HFFc6 (cell line): Measurements from ENCODE around the gene SNRPD1. TPM values are rescaled to one million over a fixed set of nuclear protein-coding genes. Genes with fewer than 3 reads are reported as not detected.
A peak's percentile ranks its signal among the peaks of the same experiment; 100 is the strongest.
"Not testable (repeated sequence)": the region's sequence is repeated elsewhere in the genome, so short reads cannot be mapped to it uniquely, and the experiment has no call there.

Source experiments
- DNase-seq: peaks from one replicate; pipeline ENCODE4 v3.0.0-alpha.2; 2018
- H3K27ac Mint-ChIP-seq: 2 replicates; pipeline ENCODE4 v1.8.0; 2020; ENCODE audit warnings: mild to moderate bottlenecking, mixed read lengths
- H3K27me3 Mint-ChIP-seq: 2 replicates; pipeline ENCODE4 v1.8.0; 2021; ENCODE audit warnings: mild to moderate bottlenecking, moderate library complexity, mixed read lengths; ENCODE audit not compliant: insufficient read depth
- H3K36me3 Mint-ChIP-seq: 2 replicates; pipeline ENCODE4 v1.8.0; 2021; ENCODE audit warnings: low read depth, mixed read lengths
- H3K4me1 Mint-ChIP-seq: 2 replicates; pipeline ENCODE4 v1.8.0; 2020; ENCODE audit warnings: low read depth, mixed read lengths
- H3K4me3 Mint-ChIP-seq: 2 replicates; pipeline ENCODE4 v1.8.0; 2020; ENCODE audit warnings: mild to moderate bottlenecking, moderate library complexity, mixed read lengths
- H3K9me3 Mint-ChIP-seq: 2 replicates; pipeline ENCODE4 v1.8.0; 2020; ENCODE audit warnings: mild to moderate bottlenecking, mixed read lengths
- CTCF ChIP-seq: fragments of 200-600 bp; sonication (generic); IDR thresholded peaks from 2 replicates; pipeline ENCODE4 v1.5.0; 2021; ENCODE audit warnings: antibody characterized with exemption, mild to moderate bottlenecking
- total RNA-seq, 6 experiments: library from RNA; stranded (reverse); fragmentation: NEBNext Ultra II Directional; extraction: Animal tissue kit (Norgen Biotek cat#: 25700); gene quantifications; 2 replicates in 1 of 6; 3 replicates in 5 of 6; pipeline ENCODE4 v1.2.3, GENCODE V29; 2021

The SNRPD1 gene
- total RNA-seq, 6 experiments from 2014 or later: 59.6 to 85.4 (median 73.9) TPM

DNA sequence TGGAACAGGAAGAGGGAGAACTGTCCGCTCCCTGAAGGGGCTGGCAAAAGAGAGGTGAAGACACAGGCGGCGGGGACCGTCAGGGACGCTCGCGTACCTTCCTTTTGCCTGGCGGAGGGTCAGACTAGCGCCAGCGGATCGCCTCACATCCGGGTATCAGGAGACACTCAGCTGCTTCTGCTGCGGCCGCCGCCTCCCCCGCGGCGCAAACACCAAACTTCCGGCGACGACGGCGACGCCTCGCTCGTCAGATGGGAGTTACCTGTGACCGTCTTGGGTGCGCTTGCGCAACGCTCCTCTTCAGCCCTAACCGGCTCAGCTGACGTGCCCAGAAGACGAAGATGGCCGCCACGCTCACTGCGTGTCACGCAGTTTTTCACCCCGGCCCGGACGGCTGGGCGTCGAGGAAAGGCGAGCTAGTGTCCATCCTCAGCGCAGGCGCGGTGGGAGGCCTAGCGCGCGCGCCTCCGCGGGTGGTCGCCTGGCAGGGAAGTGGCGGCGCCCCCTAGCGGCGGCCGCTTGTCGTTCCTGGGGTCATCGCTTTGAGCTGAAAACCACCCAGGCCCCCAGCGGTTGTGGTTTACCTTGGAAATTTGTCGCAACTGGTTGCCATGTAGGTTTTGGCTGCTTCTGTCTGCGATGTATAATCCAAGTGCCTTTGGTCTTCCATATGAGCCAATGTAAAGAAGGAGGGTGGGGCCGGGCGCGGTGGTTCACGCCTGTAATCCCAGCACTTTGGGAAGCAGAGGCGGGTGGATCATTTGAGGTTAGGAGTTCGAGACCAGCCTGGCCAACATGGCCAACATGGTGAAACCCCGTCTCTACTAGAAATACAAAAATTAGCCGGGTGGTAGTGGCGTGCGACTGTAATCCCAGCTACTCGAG is 11.3 kb upstream of the SNRPD1 start, which contains the start of gene ESCO1:
ESCO1 (minus strand) TSS at position 179 of the 885 bp plus-strand sequence. CDS start 25,861 bp downstream, outside the sequence.
- peak; percentile 99 for TF ChIP-seq CTCF
- Mint-ChIP-seq H3K27ac (peak within 1 kb of the TSS; percentile 99), H3K36me3 (no peaks in the 10 kb centered on the region), H3K4me3 (peak within 1 kb of the TSS; percentile 95), H3K27me3 (no peaks in the 10 kb centered on the region), H3K4me1 (peaks cover 19% of the 10 kb centered on the region), H3K9me3 (no peaks in the 10 kb centered on the region)
- peak; percentile 98 for DNase-seq

DNA sequence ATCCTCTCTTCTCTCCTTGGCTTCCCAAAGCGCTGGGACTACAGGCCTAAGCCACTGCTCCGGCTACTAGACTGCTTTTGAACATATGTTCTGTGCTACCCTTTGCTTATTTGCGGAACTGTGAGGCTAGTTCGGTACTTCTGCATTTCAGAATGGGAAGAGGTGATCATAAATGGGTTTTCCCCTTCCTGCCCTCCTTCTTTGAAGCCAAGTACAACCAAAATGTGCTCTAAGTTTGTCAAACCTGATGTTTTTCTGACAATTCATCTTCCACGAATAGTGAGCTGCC is 9.9 kb upstream of the SNRPD1 start:
- Mint-ChIP-seq H3K27ac (no peak overlapping the region), H3K36me3 (no peaks in the 10 kb centered on the region), H3K4me3 (no peak overlapping the region), H3K9me3 (no peaks in the 10 kb centered on the region), H3K27me3 (no peaks in the 10 kb centered on the region), H3K4me1 (peaks cover 19% of the 10 kb centered on the region)
- DNase-seq: no peak
- no peak for TF ChIP-seq CTCF

- Mint-ChIP-seq H3K27me3 (no peaks in the 10 kb centered on the region), H3K4me1 (peaks cover 8% of the 10 kb centered on the region; the same call in 1 of the 2 replicates), H3K9me3 (no peaks in the 10 kb centered on the region), H3K4me3 (no peak overlapping the region; the same call in 1 of the 2 replicates), H3K36me3 (no peaks in the 10 kb centered on the region), H3K27ac (no peak overlapping the region)
- no peak for DNase-seq
- TF ChIP-seq CTCF: no peak
Measured at GRCh38 chr18:21604671-21605070, 7.4 kb upstream of the SNRPD1 start.

DNA sequence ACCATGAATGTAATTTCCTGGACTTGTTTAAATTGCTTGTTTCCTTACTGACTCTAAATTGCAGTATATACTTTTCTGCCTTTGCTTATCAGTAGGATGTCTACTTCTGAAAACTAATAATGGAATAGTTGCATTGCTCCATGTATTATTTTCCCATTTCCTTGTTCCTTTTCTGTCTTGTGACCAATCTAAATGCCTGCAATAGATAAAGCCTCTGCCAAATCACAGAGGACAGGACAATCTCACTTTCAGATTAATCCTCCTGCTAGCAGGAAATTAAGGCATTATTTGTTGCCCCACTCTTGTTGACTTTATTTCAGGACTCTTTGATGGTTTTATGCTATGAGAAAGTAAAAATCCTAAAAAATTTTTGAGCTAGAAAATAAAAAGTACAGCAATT is 6.9 kb upstream of the SNRPD1 start:
- no peaks in the 10 kb centered on the region for H3K9me3 Mint-ChIP-seq
- H3K27ac Mint-ChIP-seq: no peak overlapping the region
- no peak for DNase-seq
- H3K4me1 Mint-ChIP-seq: peaks cover 5% of the 10 kb centered on the region; the same call in 1 of the 2 replicates
- no peak for TF ChIP-seq CTCF
- H3K4me3 Mint-ChIP-seq: no peak overlapping the region
- 0 out of 2 replicates have a peak, but pooled peaks cover under 1% of the 10 kb centered on the region for H3K36me3 Mint-ChIP-seq
- H3K27me3 Mint-ChIP-seq: no peaks in the 10 kb centered on the region

DNA sequence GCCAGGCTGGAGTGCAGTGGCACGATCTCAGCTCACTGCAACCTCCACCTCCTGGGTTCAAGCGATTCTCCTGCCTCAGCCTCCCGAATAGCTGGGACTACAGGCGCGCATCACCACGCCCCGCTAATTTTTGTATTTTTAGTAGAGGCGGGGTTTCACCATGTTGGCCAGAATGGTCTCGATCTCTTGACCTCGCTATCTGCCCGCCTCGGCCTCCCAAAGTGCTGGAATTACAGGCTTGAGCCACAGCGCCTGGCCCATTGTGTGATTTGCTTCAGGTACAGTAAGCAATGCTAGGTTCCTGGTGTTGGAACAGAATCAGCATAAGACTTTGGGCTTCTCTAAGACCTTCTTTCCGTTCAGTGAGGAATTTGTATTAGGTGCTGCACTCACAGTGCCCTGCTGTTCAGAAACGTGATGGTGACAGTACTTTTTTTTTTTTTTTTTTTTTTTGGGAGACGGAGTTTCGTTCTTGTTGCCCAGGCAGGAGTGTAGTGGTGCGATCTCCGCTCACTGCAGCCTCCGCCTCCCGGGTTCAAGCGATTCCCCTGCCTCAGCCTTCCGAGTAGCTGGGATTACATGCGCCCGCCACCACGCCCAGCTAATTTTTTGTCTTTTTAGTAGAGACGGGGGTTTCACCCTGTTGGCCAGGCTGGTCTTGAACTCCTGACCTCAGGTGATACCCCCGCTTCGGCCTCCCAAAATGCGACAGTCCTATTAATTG is 551 bp upstream of the SNRPD1 start:
- not testable (repeated sequence) for DNase-seq, H3K9me3 Mint-ChIP-seq, H3K27me3 Mint-ChIP-seq
- Mint-ChIP-seq H3K27ac (peak overlapping the region; percentile 97), H3K36me3 (peaks cover 28% of the 10 kb centered on the region), H3K4me3 (peak overlapping the region; percentile 96), H3K4me1 (peaks cover 16% of the 10 kb centered on the region)

DNA sequence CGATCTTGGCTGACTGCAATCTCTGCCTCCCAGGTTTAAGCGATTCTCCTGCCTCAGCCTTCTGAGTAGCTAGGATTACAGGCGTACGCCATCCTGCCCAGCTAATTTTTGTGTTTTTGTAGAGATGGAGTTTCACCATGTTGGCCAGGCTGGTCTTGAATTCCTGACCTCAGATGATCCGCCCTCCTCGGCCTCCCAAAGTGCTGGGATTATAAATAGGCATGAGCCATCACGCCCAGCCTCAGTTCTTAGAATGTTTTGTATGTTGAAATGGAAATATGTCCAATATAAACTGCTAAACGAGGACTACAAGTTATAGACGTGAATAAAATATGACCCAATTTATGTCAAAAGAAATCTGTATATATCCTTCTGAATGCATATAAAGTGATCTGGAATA is 9.5 kb downstream of the SNRPD1 start:
- H3K27ac Mint-ChIP-seq, H3K4me3 Mint-ChIP-seq, H3K4me1 Mint-ChIP-seq, DNase-seq, H3K9me3 Mint-ChIP-seq, H3K27me3 Mint-ChIP-seq: not testable (repeated sequence)
- H3K36me3 Mint-ChIP-seq: peaks cover 22% of the 10 kb centered on the region
